Measurements from ENCODE around the gene KRTAP5-5. TPM values are rescaled to one million over a fixed set of nuclear protein-coding genes. Genes with fewer than 3 reads are reported as not detected.
"Not testable (repeated sequence)": the region's sequence is repeated elsewhere in the genome, so short reads cannot be mapped to it uniquely, and the experiment has no call there.

Gene KRTAP5-5
- total RNA-seq, 1 experiment from 2014 or later = not detected

- H3K36me3 Mint-ChIP-seq (ENCODE audit: insufficient read depth, unreplicated experiment); H3K9me3 ChIP-seq; H3K4me3 Mint-ChIP-seq (ENCODE audit: unreplicated experiment); H3K27me3 ChIP-seq (replicated peaks; ENCODE audit: control insufficient read depth, insufficient read depth, low read length); H3K36me3 ChIP-seq (ENCODE audit: control insufficient read depth, insufficient read depth, low read length); H3K27me3 Mint-ChIP-seq (ENCODE audit: insufficient read depth, unreplicated experiment); H3K27ac Mint-ChIP-seq (ENCODE audit: unreplicated experiment); H3K9me3 Mint-ChIP-seq (ENCODE audit: unreplicated experiment); BruUV-seq (replicated peaks); H3K4me3 ChIP-seq (ENCODE audit: low read depth, low read length); CTCF ChIA-PET; intact Hi-C loops (cut with micrococcal nuclease; ENCODE audit: unreplicated experiment); POLR2A ChIA-PET: not testable (repeated sequence)
- peak in 1 of 2 experiments; percentile 5 for DNase-seq
- peaks cover 31% of the 10 kb centered on the region for H3K4me1 Mint-ChIP-seq (ENCODE audit: low read depth, unreplicated experiment)
- H3K4me1 ChIP-seq = peaks cover 11% of the 10 kb centered on the region; the same call in 1 of the 2 replicates
These were observed 33.2 kb downstream of the KRTAP5-5 start for GRCh38 chr11:1662699-1663283.

DNA sequence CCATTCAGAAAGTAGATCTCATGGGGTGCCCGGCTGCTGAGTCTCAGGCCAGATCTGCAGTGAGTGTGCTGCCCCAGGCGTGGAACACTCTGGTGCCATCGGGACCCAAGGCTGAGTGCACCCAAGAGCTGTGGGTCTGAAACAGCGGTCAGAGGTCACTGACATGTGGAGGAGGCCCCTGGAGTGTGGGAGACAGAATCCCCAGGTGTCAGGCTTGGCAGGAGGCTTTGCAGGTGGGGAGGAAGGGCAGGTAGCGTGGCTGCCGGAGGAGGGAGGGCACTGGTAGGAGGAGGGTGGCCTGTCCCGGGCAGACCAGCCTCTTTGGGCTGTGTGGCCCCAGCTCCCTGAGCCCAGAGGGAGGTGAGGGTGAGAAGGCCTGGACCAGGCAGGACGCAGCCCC lies 35.7 kb downstream of the KRTAP5-5 start:
- Mint-ChIP-seq H3K4me3 (ENCODE audit: unreplicated experiment) (no peak overlapping the region), H3K4me1 (ENCODE audit: low read depth, unreplicated experiment) (peaks cover 16% of the 10 kb centered on the region), H3K36me3 (ENCODE audit: insufficient read depth, unreplicated experiment) (no peaks in the 10 kb centered on the region), H3K9me3 (ENCODE audit: unreplicated experiment) (no peaks in the 10 kb centered on the region), H3K27ac (ENCODE audit: unreplicated experiment) (no peak overlapping the region), H3K27me3 (ENCODE audit: insufficient read depth, unreplicated experiment) (no peaks in the 10 kb centered on the region)
- no TSS peak for BruUV-seq (replicated peaks)
- ChIA-PET POLR2A (no interaction called here), CTCF (no interaction called here)
- Histone ChIP-seq H3K27me3 (replicated peaks; ENCODE audit: control insufficient read depth, insufficient read depth, low read length) (no peaks in the 10 kb centered on the region), H3K36me3 (ENCODE audit: control insufficient read depth, insufficient read depth, low read length) (no peaks in the 10 kb centered on the region), H3K4me3 (ENCODE audit: low read depth, low read length) (no peak overlapping the region), H3K9me3 (no peaks in the 10 kb centered on the region), H3K4me1 (peaks cover 3% of the 10 kb centered on the region; the same call in 1 of the 2 replicates)
- peak in 1 of 2 experiments; percentile 16 for DNase-seq
- TF ChIP-seq, protein P1, sequence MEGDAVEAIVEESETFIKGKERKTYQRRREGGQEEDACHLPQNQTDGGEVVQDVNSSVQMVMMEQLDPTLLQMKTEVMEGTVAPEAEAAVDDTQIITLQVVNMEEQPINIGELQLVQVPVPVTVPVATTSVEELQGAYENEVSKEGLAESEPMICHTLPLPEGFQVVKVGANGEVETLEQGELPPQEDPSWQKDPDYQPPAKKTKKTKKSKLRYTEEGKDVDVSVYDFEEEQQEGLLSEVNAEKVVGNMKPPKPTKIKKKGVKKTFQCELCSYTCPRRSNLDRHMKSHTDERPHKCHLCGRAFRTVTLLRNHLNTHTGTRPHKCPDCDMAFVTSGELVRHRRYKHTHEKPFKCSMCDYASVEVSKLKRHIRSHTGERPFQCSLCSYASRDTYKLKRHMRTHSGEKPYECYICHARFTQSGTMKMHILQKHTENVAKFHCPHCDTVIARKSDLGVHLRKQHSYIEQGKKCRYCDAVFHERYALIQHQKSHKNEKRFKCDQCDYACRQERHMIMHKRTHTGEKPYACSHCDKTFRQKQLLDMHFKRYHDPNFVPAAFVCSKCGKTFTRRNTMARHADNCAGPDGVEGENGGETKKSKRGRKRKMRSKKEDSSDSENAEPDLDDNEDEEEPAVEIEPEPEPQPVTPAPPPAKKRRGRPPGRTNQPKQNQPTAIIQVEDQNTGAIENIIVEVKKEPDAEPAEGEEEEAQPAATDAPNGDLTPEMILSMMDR (IDR thresholded peaks at IDR 0.05; ENCODE audit: insufficient read depth in 1 of 2, low read depth in 1 of 2, low read length in 1 of 2, severe bottlenecking in 1 of 2, unreplicated experiment in 1 of 2) = no peak
- intact Hi-C loops (cut with micrococcal nuclease; ENCODE audit: unreplicated experiment) = no loop called here

- H3K9me3 Mint-ChIP-seq (ENCODE audit: unreplicated experiment) = no peaks in the 10 kb centered on the region
- TF ChIP-seq, protein P1 (IDR thresholded peaks at IDR 0.05; ENCODE audit: insufficient read depth in 1 of 2, low read depth in 1 of 2, low read length in 1 of 2, severe bottlenecking in 1 of 2, unreplicated experiment in 1 of 2) = no peak
- H3K4me3 Mint-ChIP-seq (ENCODE audit: unreplicated experiment) = no peak overlapping the region
- ChIA-PET CTCF (no interaction called here), POLR2A (no interaction called here)
- Histone ChIP-seq H3K4me3 (ENCODE audit: low read depth, low read length) (no peak overlapping the region), H3K27me3 (replicated peaks; ENCODE audit: control insufficient read depth, insufficient read depth, low read length) (no peaks in the 10 kb centered on the region), H3K4me1 (no peaks in the 10 kb centered on the region), H3K36me3 (ENCODE audit: control insufficient read depth, insufficient read depth, low read length) (no peaks in the 10 kb centered on the region), H3K9me3 (no peaks in the 10 kb centered on the region)
- BruUV-seq (replicated peaks) = no TSS peak
- H3K36me3 Mint-ChIP-seq (ENCODE audit: insufficient read depth, unreplicated experiment) = no peaks in the 10 kb centered on the region
- H3K27me3 Mint-ChIP-seq (ENCODE audit: insufficient read depth, unreplicated experiment) = no peaks in the 10 kb centered on the region
- no peak overlapping the region for H3K27ac Mint-ChIP-seq (ENCODE audit: unreplicated experiment)
- peaks cover 8% of the 10 kb centered on the region for H3K4me1 Mint-ChIP-seq (ENCODE audit: low read depth, unreplicated experiment)
- intact Hi-C loops (cut with micrococcal nuclease; ENCODE audit: unreplicated experiment) = no loop called here
- DNase-seq = peak in 1 of 2 experiments; percentile 25
These were observed 37.7 kb downstream of the KRTAP5-5 start for GRCh38 chr11:1667121-1667850.
